Colonic mucosa (tissue), 4 donors: ENCODE measurements around the gene SIKE1. TPM values are rescaled to one million over a fixed set of nuclear protein-coding genes. Genes with fewer than 3 reads are reported as not detected.

Experiments
- DNase-seq: peaks from one replicate; pipeline ENCODE4 v3.0.0-alpha.2; 2020
- H3K27ac ChIP-seq: fragments of 200-600 bp; one replicate; pipeline ENCODE4 v1.8.0; 2021
- H3K27me3 ChIP-seq: fragments of 200-600 bp; one replicate; pipeline ENCODE4 v1.8.0; 2021
- H3K36me3 ChIP-seq: fragments of 200-600 bp; one replicate; pipeline ENCODE4 v1.8.0; 2021
- H3K4me1 ChIP-seq: fragments of 200-600 bp; one replicate; pipeline ENCODE4 v1.8.0; 2021; ENCODE audit warnings: mild to moderate bottlenecking
- H3K4me3 ChIP-seq: fragments of 200-600 bp; one replicate; pipeline ENCODE4 v1.8.0; 2021
- H3K9ac ChIP-seq, 2 donors: one replicate each; pipeline ENCODE4 v1.7.0; 2013; ENCODE audit warnings: control low read depth in 2 of 2, low read depth in 2 of 2, low read length in 2 of 2
- H3K9me3 ChIP-seq: fragments of 200-600 bp; one replicate; pipeline ENCODE4 v1.8.0; 2021
- intact Hi-C: fragments of 100-400 bp; cut with DNase I; formaldehyde crosslinking; loops from one replicate; pipeline ENCODE4 v1.14.1; 2022
- total RNA-seq, 2 donors: library from RNA; stranded (reverse); fragmentation: NEBNext Ultra II Directional in 1 of 2; extraction: Animal tissue kit (Norgen Biotek cat#: 25700) in 1 of 2; gene quantifications; one replicate each; pipeline ENCODE4 v1.2.1, GENCODE V29; 2021
- TF ChIP-seq, protein P1 (sequence below): fragments of 200-600 bp; IDR thresholded peaks from one replicate; pipeline ENCODE4 v1.8.0; 2022; ENCODE audit warnings: antibody characterized with exemption, mild to moderate bottlenecking
- donor health status: healthy.
- donor health status: DM: no; HTN: no; CAD: no.
- donor health status: DM: no; HTN: no; CAD: no.

Gene SIKE1
- total RNA-seq, 2 donors from 2014 or later = 41.6 to 42.1 TPM

DNA sequence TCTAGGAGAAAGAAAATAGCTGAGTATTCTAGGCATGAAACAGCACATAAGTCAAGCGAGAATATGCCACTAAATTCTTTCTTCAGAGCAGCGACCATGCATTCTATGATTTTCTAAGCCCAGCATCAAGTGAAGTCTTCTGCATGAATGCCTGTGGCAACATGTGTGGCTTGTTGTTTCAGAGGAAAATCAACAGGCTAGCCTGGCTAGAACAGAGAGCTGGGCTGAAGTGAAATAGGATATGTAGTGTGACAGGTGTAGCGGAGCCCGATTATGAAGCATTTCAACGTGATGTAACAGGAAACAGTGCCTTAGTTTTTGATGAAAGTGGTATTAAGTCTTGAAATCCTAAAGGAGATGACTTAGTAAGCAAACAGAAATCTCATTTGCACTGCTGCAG lies 29.7 kb downstream of the SIKE1 start:
- intact Hi-C loops = no loop called here
- H3K36me3 ChIP-seq = peaks cover 6% of the 10 kb centered on the region
- no peaks in the 10 kb centered on the region for H3K27me3 ChIP-seq
- H3K4me3 ChIP-seq = no peak overlapping the region
- H3K4me1 ChIP-seq = peaks cover 8% of the 10 kb centered on the region
- H3K9me3 ChIP-seq = no peaks in the 10 kb centered on the region
- DNase-seq = no peak
- TF ChIP-seq, protein P1, sequence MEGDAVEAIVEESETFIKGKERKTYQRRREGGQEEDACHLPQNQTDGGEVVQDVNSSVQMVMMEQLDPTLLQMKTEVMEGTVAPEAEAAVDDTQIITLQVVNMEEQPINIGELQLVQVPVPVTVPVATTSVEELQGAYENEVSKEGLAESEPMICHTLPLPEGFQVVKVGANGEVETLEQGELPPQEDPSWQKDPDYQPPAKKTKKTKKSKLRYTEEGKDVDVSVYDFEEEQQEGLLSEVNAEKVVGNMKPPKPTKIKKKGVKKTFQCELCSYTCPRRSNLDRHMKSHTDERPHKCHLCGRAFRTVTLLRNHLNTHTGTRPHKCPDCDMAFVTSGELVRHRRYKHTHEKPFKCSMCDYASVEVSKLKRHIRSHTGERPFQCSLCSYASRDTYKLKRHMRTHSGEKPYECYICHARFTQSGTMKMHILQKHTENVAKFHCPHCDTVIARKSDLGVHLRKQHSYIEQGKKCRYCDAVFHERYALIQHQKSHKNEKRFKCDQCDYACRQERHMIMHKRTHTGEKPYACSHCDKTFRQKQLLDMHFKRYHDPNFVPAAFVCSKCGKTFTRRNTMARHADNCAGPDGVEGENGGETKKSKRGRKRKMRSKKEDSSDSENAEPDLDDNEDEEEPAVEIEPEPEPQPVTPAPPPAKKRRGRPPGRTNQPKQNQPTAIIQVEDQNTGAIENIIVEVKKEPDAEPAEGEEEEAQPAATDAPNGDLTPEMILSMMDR = no peak
- no peak overlapping the region for H3K27ac ChIP-seq
- H3K9ac ChIP-seq = no peak overlapping the region

DNA sequence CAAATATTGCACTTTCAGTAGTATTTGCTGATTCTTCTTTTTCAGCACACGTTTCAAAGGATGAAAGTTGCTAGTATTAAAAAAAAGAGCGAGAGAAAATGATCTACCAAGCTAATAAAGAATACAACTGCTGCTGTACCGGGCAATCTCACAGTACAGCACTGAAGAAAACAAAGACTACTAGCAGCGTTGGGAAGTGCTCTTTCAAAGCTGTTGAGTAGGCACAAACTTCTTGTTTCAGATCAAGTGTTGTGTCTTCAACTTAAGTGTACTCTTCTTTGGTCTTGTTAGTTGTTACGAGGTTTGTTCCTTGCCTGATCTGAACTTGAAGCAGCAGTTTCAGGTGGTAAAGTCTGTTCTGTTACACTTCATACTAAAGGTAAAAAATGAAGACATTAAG lies 30.6 kb downstream of the SIKE1 start:
- Histone ChIP-seq H3K9ac (no peak overlapping the region), H3K27me3 (no peaks in the 10 kb centered on the region), H3K4me1 (peaks cover 3% of the 10 kb centered on the region), H3K36me3 (peaks cover 6% of the 10 kb centered on the region), H3K27ac (no peak overlapping the region), H3K4me3 (no peak overlapping the region), H3K9me3 (no peaks in the 10 kb centered on the region)
- TF ChIP-seq, protein P1 = no peak
- intact Hi-C loops = no loop called here
- DNase-seq = no peak

DNA sequence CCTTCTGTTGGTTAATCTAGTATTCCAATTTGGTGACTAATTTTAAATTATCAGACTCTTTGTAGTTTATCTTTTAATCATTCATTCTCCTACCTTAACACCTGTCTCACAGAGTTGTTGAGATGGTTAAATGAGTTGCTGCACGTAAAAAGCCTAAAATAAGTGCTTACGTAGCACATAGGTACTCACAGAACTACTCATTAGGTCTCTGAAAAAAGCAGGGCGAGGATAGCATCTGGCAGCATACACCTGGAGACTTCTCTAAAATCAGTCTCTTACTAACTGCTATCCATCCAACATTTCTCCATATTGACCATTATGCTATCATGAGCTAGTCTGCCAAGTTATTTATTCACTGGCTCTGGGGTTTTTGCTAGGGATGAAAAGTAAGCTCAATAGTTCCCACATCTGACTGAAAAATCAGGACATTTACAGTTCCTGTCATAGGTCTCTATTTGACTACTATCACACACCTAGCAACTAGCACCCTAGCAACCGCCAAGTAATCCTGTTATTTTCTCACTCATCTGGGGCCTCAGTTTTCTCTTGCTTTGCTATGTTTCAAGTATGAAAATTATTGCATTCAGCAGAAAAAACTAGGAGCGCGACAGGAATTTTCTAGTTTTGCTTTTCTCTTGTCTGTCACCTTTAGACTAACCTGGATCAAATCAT lies 33.9 kb downstream of the SIKE1 start:
- intact Hi-C loops = no loop called here
- no peak for DNase-seq
- Histone ChIP-seq H3K27ac (no peak overlapping the region), H3K36me3 (peaks cover 6% of the 10 kb centered on the region), H3K9ac (no peak overlapping the region), H3K27me3 (no peaks in the 10 kb centered on the region), H3K4me3 (no peak overlapping the region), H3K4me1 (no peaks in the 10 kb centered on the region), H3K9me3 (no peaks in the 10 kb centered on the region)
- TF ChIP-seq, protein P1 = no peak

DNA sequence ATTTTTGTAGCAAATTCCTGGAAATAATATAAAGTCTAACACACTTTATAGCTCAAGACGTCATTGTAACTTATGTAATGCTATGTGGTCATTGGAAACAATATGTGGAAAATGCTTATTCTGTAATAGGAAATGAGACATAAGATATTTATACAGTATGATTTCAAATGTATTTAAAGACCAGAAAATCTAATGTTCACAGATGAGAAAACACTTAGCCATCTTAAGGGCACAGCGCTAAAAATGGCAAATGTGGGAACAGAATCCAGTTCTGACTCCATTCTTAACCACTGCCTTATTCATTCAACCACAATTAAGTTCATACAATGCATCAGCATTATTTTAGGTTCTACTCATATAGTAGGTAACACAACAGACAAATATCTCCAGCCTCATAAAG lies 35.2 kb downstream of the SIKE1 start:
- Histone ChIP-seq H3K27me3 (no peaks in the 10 kb centered on the region), H3K27ac (no peak overlapping the region), H3K9ac (no peak overlapping the region), H3K4me3 (no peak overlapping the region), H3K9me3 (no peaks in the 10 kb centered on the region), H3K36me3 (peaks cover 6% of the 10 kb centered on the region), H3K4me1 (no peaks in the 10 kb centered on the region)
- TF ChIP-seq, protein P1 = no peak
- DNase-seq = no peak
- intact Hi-C loops = no loop called here

DNA sequence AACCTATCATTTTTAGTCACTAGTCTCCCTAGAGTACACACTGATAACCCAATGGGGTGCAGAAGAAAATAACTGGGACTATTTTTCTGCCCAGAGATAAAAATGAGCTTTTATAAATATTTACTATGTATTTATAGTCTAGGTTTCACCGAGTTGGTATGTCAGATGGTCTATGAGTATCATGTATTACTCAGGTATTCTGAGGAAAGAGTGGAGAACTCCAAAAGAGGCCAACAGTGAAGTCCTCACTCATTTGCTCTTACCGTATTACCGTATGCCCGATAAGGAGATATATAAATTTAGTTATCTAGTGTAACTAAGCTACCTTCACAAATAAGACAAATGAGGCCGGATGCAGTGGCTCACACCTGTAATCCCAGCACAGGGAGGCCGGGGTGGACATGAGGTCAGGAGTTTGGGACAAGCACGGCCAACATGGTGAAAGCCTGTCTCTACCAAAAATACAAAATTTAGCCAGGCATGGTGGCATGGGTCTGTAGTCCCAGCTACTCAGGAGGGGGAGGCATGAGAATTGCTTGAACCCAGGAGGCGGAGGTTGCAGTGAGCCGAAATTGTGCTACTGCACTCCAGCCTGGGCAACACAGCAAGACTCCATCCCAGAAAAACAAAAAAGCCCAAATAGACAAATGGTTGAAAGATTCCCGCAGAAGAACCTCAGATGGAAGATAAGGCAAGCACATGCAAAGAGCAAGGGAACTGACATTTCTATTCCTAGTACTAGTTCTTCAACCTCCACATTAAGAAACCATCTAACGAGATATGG lies 38.3 kb downstream of the SIKE1 start:
- intact Hi-C loops = no loop called here
- Histone ChIP-seq H3K9me3 (no peaks in the 10 kb centered on the region), H3K4me3 (no peak overlapping the region), H3K4me1 (no peaks in the 10 kb centered on the region), H3K27me3 (no peaks in the 10 kb centered on the region), H3K36me3 (no peaks in the 10 kb centered on the region), H3K9ac (no peak overlapping the region), H3K27ac (no peak overlapping the region)
- TF ChIP-seq, protein P1 = no peak
- no peak for DNase-seq
